Astrocyte (in vitro differentiated cells and primary cell): ENCODE data around the gene MIAT. TPM values are rescaled to one million over a fixed set of nuclear protein-coding genes. Genes with fewer than 3 reads are reported as not detected.

Source experiments
- DNase-seq: peaks from one replicate; pipeline ENCODE4 v3.0.0-alpha.2; 2010; ENCODE audit warnings: low read depth
- FAIRE-seq: peaks from 2 replicates; lab custom pipeline; 2011; peaks lifted over from hg19 to GRCh38; lab: Jason Lieb, UNC
- H2AFZ ChIP-seq: 2 replicates; pipeline ENCODE4 v1.6.0; 2012; ENCODE audit warnings: low read depth, low read length, inconsistent platforms
- H3K27ac ChIP-seq: 2 replicates; pipeline ENCODE4 v1.5.1; 2011; ENCODE audit warnings: low read depth, low read length, inconsistent platforms
- H3K27me3 ChIP-seq: 2 replicates; pipeline ENCODE4 v1.6.0; 2011; ENCODE audit warnings: low read length, inconsistent platforms; ENCODE audit not compliant: insufficient read depth
- H3K36me3 ChIP-seq: 2 replicates; pipeline ENCODE4 v1.5.1; 2011; ENCODE audit warnings: low read length, inconsistent platforms; ENCODE audit not compliant: insufficient read depth
- H3K4me1 ChIP-seq: 2 replicates; pipeline ENCODE4 v1.5.1; 2011; ENCODE audit warnings: low read length, inconsistent platforms; ENCODE audit not compliant: insufficient read depth
- H3K4me2 ChIP-seq: 2 replicates; pipeline ENCODE4 v1.6.0; 2012; ENCODE audit warnings: low read length, inconsistent platforms
- H3K4me3 ChIP-seq: 2 replicates; pipeline ENCODE4 v1.5.1; 2011; ENCODE audit warnings: low read depth, mild to moderate bottlenecking, low read length, inconsistent platforms; ENCODE audit not compliant: insufficient read depth
- H3K79me2 ChIP-seq: 2 replicates; pipeline ENCODE4 v1.6.0; 2012; ENCODE audit warnings: mild to moderate bottlenecking, low read length, inconsistent platforms; ENCODE audit not compliant: insufficient read depth
- H3K9ac ChIP-seq: 2 replicates; pipeline ENCODE4 v1.6.0; 2012; ENCODE audit warnings: mild to moderate bottlenecking, low read length, inconsistent platforms
- H3K9me3 ChIP-seq: 2 replicates; pipeline ENCODE4 v1.5.1; 2012; ENCODE audit warnings: low read depth, mild to moderate bottlenecking, low read length, inconsistent platforms; ENCODE audit not compliant: insufficient read depth
- H4K20me1 ChIP-seq: 2 replicates; pipeline ENCODE4 v1.6.0; 2012; ENCODE audit warnings: low read length, inconsistent platforms; ENCODE audit not compliant: insufficient read depth
- H3K27ac Mint-ChIP-seq: one replicate; pipeline ENCODE4 v1.8.0; 2021; ENCODE audit warnings: mild to moderate bottlenecking, mixed read lengths; ENCODE audit not compliant: unreplicated experiment
- H3K27me3 Mint-ChIP-seq: one replicate; pipeline ENCODE4 v1.8.0; 2021; ENCODE audit warnings: low read depth, mixed read lengths; ENCODE audit not compliant: unreplicated experiment
- H3K36me3 Mint-ChIP-seq: one replicate; pipeline ENCODE4 v1.8.0; 2021; ENCODE audit warnings: low read depth, mixed read lengths; ENCODE audit not compliant: unreplicated experiment
- H3K4me1 Mint-ChIP-seq: one replicate; pipeline ENCODE4 v1.8.0; 2021; ENCODE audit warnings: low read depth, mixed read lengths; ENCODE audit not compliant: unreplicated experiment
- H3K4me3 Mint-ChIP-seq: one replicate; pipeline ENCODE4 v1.8.0; 2021; ENCODE audit warnings: mild to moderate bottlenecking, moderate library complexity, mixed read lengths; ENCODE audit not compliant: unreplicated experiment
- H3K9me3 Mint-ChIP-seq: one replicate; pipeline ENCODE4 v1.8.0; 2021; ENCODE audit warnings: mild to moderate bottlenecking, mixed read lengths; ENCODE audit not compliant: unreplicated experiment
- EZH2 ChIP-seq: IDR thresholded peaks from 2 replicates; pipeline ENCODE4 v1.6.1; 2012; ENCODE audit warnings: mild to moderate bottlenecking, low read length, inconsistent platforms; ENCODE audit not compliant: insufficient read depth
- total RNA-seq: library from RNA; stranded (reverse); gene quantifications from 2 replicates; pipeline ENCODE4 v1.2.1, GENCODE V29; 2021
- TF ChIP-seq, protein P1 (sequence below): IDR thresholded peaks from 2 replicates; pipeline ENCODE4 v1.5.1; 2011; ENCODE audit warnings: low read depth, mild to moderate bottlenecking, inconsistent platforms, low read length, moderate library complexity; ENCODE audit not compliant: insufficient read depth

MIAT gene
- total RNA-seq, 1 donor from 2014 or later = 22.8 TPM

DNA sequence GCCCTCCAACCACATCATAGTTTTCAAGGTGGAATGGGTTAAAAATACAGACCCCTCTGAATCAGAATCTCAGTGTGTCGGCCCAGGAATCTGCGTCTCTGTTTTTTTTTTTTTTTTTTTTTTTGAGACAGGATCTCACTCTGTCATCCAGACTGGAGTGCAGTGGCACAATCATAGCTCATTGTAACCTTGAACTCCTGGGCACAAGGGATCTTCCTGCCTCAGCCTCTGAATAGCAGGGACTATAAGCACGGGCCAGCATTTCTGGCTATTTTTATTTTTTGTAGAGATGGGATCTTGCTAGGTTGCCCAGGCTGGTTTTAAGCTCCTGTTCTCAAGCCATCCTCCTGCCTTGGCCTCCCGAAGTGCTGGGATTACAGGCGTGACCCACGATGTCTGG, 28.2 kb downstream of the MIAT start:
- TF ChIP-seq EZH2 = no peak
- H3K36me3 Mint-ChIP-seq = peaks cover 29% of the 10 kb centered on the region
- peaks cover 6% of the 10 kb centered on the region for H3K9me3 ChIP-seq
- peaks cover 10% of the 10 kb centered on the region for H3K4me1 Mint-ChIP-seq
- H3K27ac Mint-ChIP-seq = no peak overlapping the region
- no peaks in the 10 kb centered on the region for H3K27me3 ChIP-seq
- no peak overlapping the region for H2AFZ ChIP-seq
- no peak overlapping the region for H3K4me2 ChIP-seq
- DNase-seq (no peak), FAIRE-seq (no peak)
- no peaks in the 10 kb centered on the region for H3K36me3 ChIP-seq
- no peak overlapping the region for H3K4me3 ChIP-seq
- no peaks in the 10 kb centered on the region for H3K27me3 Mint-ChIP-seq
- H3K4me1 ChIP-seq = peaks cover 10% of the 10 kb centered on the region
- H3K79me2 ChIP-seq = no peaks in the 10 kb centered on the region
- H4K20me1 ChIP-seq = no peaks in the 10 kb centered on the region
- no peak overlapping the region for H3K27ac ChIP-seq
- H3K9ac ChIP-seq = no peak overlapping the region
- H3K9me3 Mint-ChIP-seq = peaks cover 6% of the 10 kb centered on the region
- H3K4me3 Mint-ChIP-seq = no peak overlapping the region

DNA sequence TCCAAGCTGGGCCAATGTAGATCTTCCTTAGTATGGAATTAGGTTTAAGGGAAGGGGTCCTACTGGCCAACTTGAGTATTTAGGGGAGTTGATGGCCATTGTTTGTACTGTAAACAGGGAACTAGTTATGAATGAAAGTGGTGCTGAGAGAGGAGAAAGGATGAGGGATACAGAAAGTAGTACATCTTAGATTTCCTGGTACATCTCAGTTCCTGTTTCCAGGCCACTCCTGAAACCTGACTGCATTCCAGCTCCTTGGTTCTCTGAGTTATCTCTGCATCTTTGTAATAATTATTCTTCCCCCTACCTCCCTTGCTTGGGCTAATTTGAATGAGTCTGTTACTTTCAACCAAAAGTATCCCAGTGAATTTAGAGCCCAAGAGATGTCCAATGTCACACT, 30.1 kb downstream of the MIAT start:
- H3K4me3 Mint-ChIP-seq = no peak overlapping the region
- H3K27me3 Mint-ChIP-seq = no peaks in the 10 kb centered on the region
- Histone ChIP-seq H2AFZ (no peak overlapping the region), H3K36me3 (no peaks in the 10 kb centered on the region), H3K27me3 (no peaks in the 10 kb centered on the region), H3K4me2 (no peak overlapping the region), H3K79me2 (peaks cover 3% of the 10 kb centered on the region), H3K4me1 (no peaks in the 10 kb centered on the region), H3K4me3 (no peak overlapping the region), H3K9me3 (peaks cover under 1% of the 10 kb centered on the region), H3K9ac (no peak overlapping the region), H3K27ac (no peak overlapping the region), H4K20me1 (no peaks in the 10 kb centered on the region)
- no peak for DNase-seq
- no peak for TF ChIP-seq EZH2
- TF ChIP-seq, protein P1, sequence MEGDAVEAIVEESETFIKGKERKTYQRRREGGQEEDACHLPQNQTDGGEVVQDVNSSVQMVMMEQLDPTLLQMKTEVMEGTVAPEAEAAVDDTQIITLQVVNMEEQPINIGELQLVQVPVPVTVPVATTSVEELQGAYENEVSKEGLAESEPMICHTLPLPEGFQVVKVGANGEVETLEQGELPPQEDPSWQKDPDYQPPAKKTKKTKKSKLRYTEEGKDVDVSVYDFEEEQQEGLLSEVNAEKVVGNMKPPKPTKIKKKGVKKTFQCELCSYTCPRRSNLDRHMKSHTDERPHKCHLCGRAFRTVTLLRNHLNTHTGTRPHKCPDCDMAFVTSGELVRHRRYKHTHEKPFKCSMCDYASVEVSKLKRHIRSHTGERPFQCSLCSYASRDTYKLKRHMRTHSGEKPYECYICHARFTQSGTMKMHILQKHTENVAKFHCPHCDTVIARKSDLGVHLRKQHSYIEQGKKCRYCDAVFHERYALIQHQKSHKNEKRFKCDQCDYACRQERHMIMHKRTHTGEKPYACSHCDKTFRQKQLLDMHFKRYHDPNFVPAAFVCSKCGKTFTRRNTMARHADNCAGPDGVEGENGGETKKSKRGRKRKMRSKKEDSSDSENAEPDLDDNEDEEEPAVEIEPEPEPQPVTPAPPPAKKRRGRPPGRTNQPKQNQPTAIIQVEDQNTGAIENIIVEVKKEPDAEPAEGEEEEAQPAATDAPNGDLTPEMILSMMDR = no peak
- no peak for FAIRE-seq
- H3K9me3 Mint-ChIP-seq = peaks cover 6% of the 10 kb centered on the region
- H3K4me1 Mint-ChIP-seq = no peaks in the 10 kb centered on the region
- no peak overlapping the region for H3K27ac Mint-ChIP-seq
- H3K36me3 Mint-ChIP-seq = peaks cover 20% of the 10 kb centered on the region

DNA sequence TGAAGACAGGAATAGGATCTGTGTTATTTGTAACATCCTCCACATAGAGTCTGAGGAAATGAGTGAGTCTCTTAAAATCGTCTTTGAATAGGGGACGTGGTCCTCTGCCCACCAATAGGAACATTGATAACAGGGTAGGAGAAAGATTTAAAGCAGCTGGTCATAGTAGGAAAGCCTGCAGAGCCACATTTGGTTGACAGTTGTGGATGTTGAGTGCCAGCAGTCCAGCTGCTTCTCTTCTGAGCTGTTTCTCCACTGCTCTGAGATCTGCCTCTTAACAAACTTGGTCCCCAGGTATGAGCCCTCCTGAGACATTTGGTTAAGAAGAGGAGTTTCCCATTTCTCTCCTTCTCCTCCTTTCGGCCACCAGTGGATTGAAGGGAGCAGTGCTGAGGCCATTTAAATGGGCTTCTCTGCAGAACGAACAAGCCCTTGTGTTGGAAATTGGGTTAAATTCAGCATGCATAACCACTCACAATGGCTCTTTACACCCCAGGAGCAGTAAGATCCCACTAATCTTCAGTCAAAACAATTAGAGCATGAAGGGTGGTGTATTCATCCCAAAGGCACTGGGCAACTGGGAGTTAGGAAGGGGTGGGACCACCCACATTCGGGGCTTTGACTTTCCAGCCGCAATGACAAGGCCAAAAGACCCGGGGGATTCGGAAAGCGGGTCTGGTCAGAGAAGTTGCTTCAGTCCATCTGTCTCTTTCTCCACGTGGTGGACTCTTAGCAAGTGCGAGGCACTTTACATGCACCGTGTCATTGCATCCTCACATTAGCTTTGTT, 32.3 kb downstream of the MIAT start:
- H3K9me3 ChIP-seq = no peaks in the 10 kb centered on the region
- no peak for DNase-seq
- no peaks in the 10 kb centered on the region for H3K36me3 ChIP-seq
- no peak overlapping the region for H3K4me3 ChIP-seq
- Mint-ChIP-seq H3K27ac (peak overlapping the region; percentile 8), H3K4me1 (no peaks in the 10 kb centered on the region), H3K36me3 (peaks cover 22% of the 10 kb centered on the region), H3K27me3 (no peaks in the 10 kb centered on the region), H3K4me3 (no peak overlapping the region), H3K9me3 (peaks cover 6% of the 10 kb centered on the region)
- H3K79me2 ChIP-seq = peaks cover 3% of the 10 kb centered on the region
- no peaks in the 10 kb centered on the region for H4K20me1 ChIP-seq
- no peaks in the 10 kb centered on the region for H3K27me3 ChIP-seq
- TF ChIP-seq EZH2 = no peak
- TF ChIP-seq, protein P1 = no peak
- H3K4me2 ChIP-seq = no peak overlapping the region
- no peak overlapping the region for H3K9ac ChIP-seq
- H3K27ac ChIP-seq = no peak overlapping the region
- no peaks in the 10 kb centered on the region for H3K4me1 ChIP-seq
- H2AFZ ChIP-seq = no peak overlapping the region
- FAIRE-seq = no peak
